ENCODE results near the gene PADI4.
A peak's percentile ranks its signal among the peaks of the same experiment; 100 is the strongest.

PADI4 gene, protein sequence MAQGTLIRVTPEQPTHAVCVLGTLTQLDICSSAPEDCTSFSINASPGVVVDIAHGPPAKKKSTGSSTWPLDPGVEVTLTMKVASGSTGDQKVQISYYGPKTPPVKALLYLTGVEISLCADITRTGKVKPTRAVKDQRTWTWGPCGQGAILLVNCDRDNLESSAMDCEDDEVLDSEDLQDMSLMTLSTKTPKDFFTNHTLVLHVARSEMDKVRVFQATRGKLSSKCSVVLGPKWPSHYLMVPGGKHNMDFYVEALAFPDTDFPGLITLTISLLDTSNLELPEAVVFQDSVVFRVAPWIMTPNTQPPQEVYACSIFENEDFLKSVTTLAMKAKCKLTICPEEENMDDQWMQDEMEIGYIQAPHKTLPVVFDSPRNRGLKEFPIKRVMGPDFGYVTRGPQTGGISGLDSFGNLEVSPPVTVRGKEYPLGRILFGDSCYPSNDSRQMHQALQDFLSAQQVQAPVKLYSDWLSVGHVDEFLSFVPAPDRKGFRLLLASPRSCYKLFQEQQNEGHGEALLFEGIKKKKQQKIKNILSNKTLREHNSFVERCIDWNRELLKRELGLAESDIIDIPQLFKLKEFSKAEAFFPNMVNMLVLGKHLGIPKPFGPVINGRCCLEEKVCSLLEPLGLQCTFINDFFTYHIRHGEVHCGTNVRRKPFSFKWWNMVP

DNA sequence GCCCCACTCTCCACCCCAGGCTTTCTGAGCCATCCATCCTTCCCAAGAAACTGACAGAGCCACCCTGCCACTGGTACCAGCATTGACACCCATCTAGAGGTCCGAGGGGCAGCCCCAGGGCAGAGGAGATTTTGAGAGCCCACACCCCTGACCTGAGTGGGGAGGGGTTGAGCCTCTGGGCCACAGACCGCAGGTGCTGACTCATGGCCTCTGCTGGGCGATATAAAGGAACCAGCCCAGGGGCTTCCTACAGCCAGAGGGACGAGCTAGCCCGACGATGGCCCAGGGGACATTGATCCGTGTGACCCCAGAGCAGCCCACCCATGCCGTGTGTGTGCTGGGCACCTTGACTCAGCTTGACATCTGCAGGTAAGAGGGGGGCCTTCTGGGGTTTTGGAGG, at the start of gene PADI4:
Gene PADI4, plus strand, starts transcription at position 252 of the 400 bp plus-strand sequence. Its CDS starts 26 bp downstream, at position 278.
- TF ChIP-seq ZBTB7A (IDR thresholded peaks at IDR 0.05; ENCODE audit: low read depth) = no peak
- no peak for TF ChIP-seq CEBPB (IDR thresholded peaks at IDR 0.05)
- TF ChIP-seq, protein P1, sequence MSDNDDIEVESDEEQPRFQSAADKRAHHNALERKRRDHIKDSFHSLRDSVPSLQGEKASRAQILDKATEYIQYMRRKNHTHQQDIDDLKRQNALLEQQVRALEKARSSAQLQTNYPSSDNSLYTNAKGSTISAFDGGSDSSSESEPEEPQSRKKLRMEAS (IDR thresholded peaks at IDR 0.05) = no peak
- no peak for TF ChIP-seq CREB1 (IDR thresholded peaks at IDR 0.05; ENCODE audit: low read depth)
- no peak for TF ChIP-seq TCF12 (IDR thresholded peaks at IDR 0.05; ENCODE audit: low read depth)
- TF ChIP-seq, protein P2, sequence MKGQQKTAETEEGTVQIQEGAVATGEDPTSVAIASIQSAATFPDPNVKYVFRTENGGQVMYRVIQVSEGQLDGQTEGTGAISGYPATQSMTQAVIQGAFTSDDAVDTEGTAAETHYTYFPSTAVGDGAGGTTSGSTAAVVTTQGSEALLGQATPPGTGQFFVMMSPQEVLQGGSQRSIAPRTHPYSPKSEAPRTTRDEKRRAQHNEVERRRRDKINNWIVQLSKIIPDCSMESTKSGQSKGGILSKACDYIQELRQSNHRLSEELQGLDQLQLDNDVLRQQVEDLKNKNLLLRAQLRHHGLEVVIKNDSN (IDR thresholded peaks at IDR 0.05) = no peak
- TF ChIP-seq, protein P3, sequence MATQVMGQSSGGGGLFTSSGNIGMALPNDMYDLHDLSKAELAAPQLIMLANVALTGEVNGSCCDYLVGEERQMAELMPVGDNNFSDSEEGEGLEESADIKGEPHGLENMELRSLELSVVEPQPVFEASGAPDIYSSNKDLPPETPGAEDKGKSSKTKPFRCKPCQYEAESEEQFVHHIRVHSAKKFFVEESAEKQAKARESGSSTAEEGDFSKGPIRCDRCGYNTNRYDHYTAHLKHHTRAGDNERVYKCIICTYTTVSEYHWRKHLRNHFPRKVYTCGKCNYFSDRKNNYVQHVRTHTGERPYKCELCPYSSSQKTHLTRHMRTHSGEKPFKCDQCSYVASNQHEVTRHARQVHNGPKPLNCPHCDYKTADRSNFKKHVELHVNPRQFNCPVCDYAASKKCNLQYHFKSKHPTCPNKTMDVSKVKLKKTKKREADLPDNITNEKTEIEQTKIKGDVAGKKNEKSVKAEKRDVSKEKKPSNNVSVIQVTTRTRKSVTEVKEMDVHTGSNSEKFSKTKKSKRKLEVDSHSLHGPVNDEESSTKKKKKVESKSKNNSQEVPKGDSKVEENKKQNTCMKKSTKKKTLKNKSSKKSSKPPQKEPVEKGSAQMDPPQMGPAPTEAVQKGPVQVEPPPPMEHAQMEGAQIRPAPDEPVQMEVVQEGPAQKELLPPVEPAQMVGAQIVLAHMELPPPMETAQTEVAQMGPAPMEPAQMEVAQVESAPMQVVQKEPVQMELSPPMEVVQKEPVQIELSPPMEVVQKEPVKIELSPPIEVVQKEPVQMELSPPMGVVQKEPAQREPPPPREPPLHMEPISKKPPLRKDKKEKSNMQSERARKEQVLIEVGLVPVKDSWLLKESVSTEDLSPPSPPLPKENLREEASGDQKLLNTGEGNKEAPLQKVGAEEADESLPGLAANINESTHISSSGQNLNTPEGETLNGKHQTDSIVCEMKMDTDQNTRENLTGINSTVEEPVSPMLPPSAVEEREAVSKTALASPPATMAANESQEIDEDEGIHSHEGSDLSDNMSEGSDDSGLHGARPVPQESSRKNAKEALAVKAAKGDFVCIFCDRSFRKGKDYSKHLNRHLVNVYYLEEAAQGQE (IDR thresholded peaks at IDR 0.05; ENCODE audit: low read depth) = no peak
- TF ChIP-seq NFIC (IDR thresholded peaks at IDR 0.05) = no peak
- no peak for TF ChIP-seq FOXM1 (IDR thresholded peaks at IDR 0.05; ENCODE audit: borderline replicate concordance, low read depth)
- TF ChIP-seq TEAD4 (IDR thresholded peaks at IDR 0.05) = no peak
- TF ChIP-seq RAD21 (IDR thresholded peaks at IDR 0.05; ENCODE audit: low read depth) = no peak
- no peak for TF ChIP-seq EP300 (IDR thresholded peaks at IDR 0.05; ENCODE audit: borderline replicate concordance)
- TF ChIP-seq EGR1 (IDR thresholded peaks at IDR 0.05) = no peak
- TF ChIP-seq TAF1 (IDR thresholded peaks at IDR 0.05; ENCODE audit: low read depth) = no peak
- no peak for TF ChIP-seq YY1 (IDR thresholded peaks at IDR 0.05; ENCODE audit: low read depth)

DNA sequence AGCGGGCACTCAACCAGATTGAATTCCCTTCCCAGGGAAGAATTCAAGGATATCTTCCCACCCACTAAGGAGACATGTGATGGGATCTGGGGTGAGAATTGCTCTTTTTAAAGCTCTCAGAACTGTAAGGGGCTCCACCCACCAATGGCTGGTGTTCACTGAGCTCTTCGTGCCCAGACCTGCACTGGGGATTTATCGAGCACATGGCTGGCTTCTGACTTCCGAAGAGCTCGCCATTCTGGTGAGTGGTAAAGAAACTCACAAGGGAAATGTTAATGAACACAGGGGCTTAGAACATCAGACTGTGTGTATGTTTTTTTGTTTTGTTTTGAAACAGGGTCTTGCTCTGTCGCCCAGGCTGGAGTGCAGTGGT, 49.3 kb upstream of the PADI4 start:
- TF ChIP-seq, protein P1 (IDR thresholded peaks at IDR 0.05) = no peak
- TF ChIP-seq CEBPB (IDR thresholded peaks at IDR 0.05) = no peak
- TF ChIP-seq EGR1 (IDR thresholded peaks at IDR 0.05) = no peak
- TF ChIP-seq TAF1 (IDR thresholded peaks at IDR 0.05; ENCODE audit: low read depth) = no peak
- TF ChIP-seq, protein P2 (IDR thresholded peaks at IDR 0.05) = no peak
- no peak for TF ChIP-seq EP300 (IDR thresholded peaks at IDR 0.05; ENCODE audit: borderline replicate concordance)

DNA sequence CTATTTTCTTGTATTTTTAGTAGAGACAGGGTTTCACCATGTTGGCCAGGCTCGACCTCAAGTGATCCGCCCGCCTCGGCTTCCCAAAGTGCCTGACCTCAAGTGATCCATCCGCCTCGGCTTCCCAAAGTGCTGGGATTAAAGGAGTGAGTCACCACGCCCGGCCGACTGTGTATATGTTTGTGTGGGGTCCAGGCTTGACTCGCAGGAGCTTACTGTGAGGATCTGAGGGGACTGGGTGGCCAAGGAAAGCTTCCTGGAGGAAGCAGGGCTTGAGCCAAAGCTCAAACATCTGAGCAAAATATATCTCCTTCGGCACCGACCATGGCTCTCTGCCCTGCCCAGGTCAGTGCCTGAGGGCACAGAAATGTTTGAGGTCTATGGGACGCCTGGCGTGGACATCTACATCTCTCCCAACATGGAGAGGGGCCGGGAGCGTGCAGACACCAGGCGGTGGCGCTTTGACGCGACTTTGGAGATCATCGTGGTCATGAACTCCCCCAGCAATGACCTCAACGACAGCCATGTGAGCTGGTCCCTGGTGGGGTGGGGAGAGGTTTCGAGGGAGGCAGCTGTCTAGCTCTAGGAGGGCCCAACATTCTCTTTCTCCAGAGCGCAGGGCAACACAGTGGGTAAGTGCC, 48.6 kb upstream of the PADI4 start:
- no peak for TF ChIP-seq NFIC (IDR thresholded peaks at IDR 0.05)
- TF ChIP-seq TAF1 (IDR thresholded peaks at IDR 0.05; ENCODE audit: low read depth) = no peak
- TF ChIP-seq, protein P1 (IDR thresholded peaks at IDR 0.05) = no peak
- no peak for TF ChIP-seq TEAD4 (IDR thresholded peaks at IDR 0.05)
- TF ChIP-seq, protein P3 (IDR thresholded peaks at IDR 0.05; ENCODE audit: low read depth) = no peak
- no peak for TF ChIP-seq FOXM1 (IDR thresholded peaks at IDR 0.05; ENCODE audit: borderline replicate concordance, low read depth)
- TF ChIP-seq, protein P2 (IDR thresholded peaks at IDR 0.05) = no peak
- no peak for TF ChIP-seq RAD21 (IDR thresholded peaks at IDR 0.05; ENCODE audit: low read depth)
- TF ChIP-seq CEBPB (IDR thresholded peaks at IDR 0.05) = no peak
- TF ChIP-seq YY1 (IDR thresholded peaks at IDR 0.05; ENCODE audit: low read depth) = no peak
- TF ChIP-seq TCF12 (IDR thresholded peaks at IDR 0.05; ENCODE audit: low read depth) = no peak
- TF ChIP-seq EP300 (IDR thresholded peaks at IDR 0.05; ENCODE audit: borderline replicate concordance) = no peak
- no peak for TF ChIP-seq EGR1 (IDR thresholded peaks at IDR 0.05)
- no peak for TF ChIP-seq ZBTB7A (IDR thresholded peaks at IDR 0.05; ENCODE audit: low read depth)
- no peak for TF ChIP-seq CREB1 (IDR thresholded peaks at IDR 0.05; ENCODE audit: low read depth)

DNA sequence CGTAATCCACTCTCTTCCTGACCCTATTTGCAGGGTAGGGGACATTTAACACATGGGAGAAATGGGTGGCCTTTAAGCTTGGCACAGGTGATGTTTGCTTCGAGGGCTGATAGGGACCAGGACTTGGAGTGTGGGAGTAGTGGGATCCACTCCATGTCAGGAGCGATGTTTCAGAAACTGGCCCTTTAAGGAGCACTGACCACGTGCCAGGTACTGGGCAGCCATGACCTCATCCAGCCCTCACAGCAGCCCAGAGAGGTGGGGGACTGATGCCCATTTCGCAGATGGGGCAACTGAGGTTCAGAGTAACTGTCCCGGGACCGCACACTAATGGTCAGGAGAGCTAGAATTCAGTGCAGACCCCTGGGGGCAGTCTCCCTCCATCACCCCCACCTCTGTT, 47.7 kb upstream of the PADI4 start:
- TF ChIP-seq ZBTB7A (IDR thresholded peaks at IDR 0.05; ENCODE audit: low read depth) = no peak
- TF ChIP-seq, protein P2 (IDR thresholded peaks at IDR 0.05) = peak; percentile 30; the same call in 1 of the 2 replicates
